ENCODE measurements around the gene C14orf93. TPM values are rescaled to one million over a fixed set of nuclear protein-coding genes. Genes with fewer than 3 reads are reported as not detected.

C14orf93 gene
- total RNA-seq, 1 experiment from 2014 or later, result 9.9 TPM

GRCh38 chr14:23044840-23045239 lies 34.9 kb upstream of the C14orf93 start:
- H3K4me1 ChIP-seq (ENCODE audit: insufficient read depth, low read length, poor library complexity, severe bottlenecking), result no peaks in the 10 kb centered on the region
- DNase-seq (ENCODE audit: low spot score), result no peak
- no peaks in the 10 kb centered on the region for H3K9me3 ChIP-seq (ENCODE audit: low read depth, low read length, poor library complexity, severe bottlenecking)
- H3K27ac ChIP-seq (ENCODE audit: low read depth, low read length, poor library complexity, severe bottlenecking), result no peak overlapping the region
- ChIA-PET POLR2A (ENCODE audit: low non-redundant PET) (no interaction called here), CTCF (no interaction called here)
- no peaks in the 10 kb centered on the region for H3K27me3 ChIP-seq (replicated peaks; ENCODE audit: insufficient read depth, low read depth, low read length, poor library complexity)
- intact Hi-C loops (cut with micrococcal nuclease; ENCODE audit: unreplicated experiment), result no loop called here
- TF ChIP-seq CTCF (conservative IDR thresholded peaks at IDR 0.05; ENCODE audit: low read depth, low read length), result no peak
- TF ChIP-seq EZH2 (IDR thresholded peaks at IDR 0.05; ENCODE audit: borderline replicate concordance, low read depth, low read length, poor library complexity, severe bottlenecking), result no peak
- no peak overlapping the region for H3K4me3 ChIP-seq (ENCODE audit: low read depth, low read length, poor library complexity, severe bottlenecking)
- H3K36me3 ChIP-seq (ENCODE audit: insufficient read depth, low read length, poor library complexity, severe bottlenecking), result peaks cover 15% of the 10 kb centered on the region
- no TSS peak for BruUV-seq (replicated peaks)

GRCh38 chr14:23043754-23044153 lies 33.8 kb upstream of the C14orf93 start:
- ChIA-PET POLR2A (ENCODE audit: low non-redundant PET) (no interaction called here), CTCF (no interaction called here)
- BruUV-seq (replicated peaks), result no TSS peak
- no peaks in the 10 kb centered on the region for H3K9me3 ChIP-seq (ENCODE audit: low read depth, low read length, poor library complexity, severe bottlenecking)
- no peak overlapping the region for H3K4me3 ChIP-seq (ENCODE audit: low read depth, low read length, poor library complexity, severe bottlenecking)
- no peak overlapping the region for H3K27ac ChIP-seq (ENCODE audit: low read depth, low read length, poor library complexity, severe bottlenecking)
- intact Hi-C loops (cut with micrococcal nuclease; ENCODE audit: unreplicated experiment), result no loop called here
- peaks cover 5% of the 10 kb centered on the region for H3K36me3 ChIP-seq (ENCODE audit: insufficient read depth, low read length, poor library complexity, severe bottlenecking)
- no peak for DNase-seq (ENCODE audit: low spot score)
- no peaks in the 10 kb centered on the region for H3K27me3 ChIP-seq (replicated peaks; ENCODE audit: insufficient read depth, low read depth, low read length, poor library complexity)
- H3K4me1 ChIP-seq (ENCODE audit: insufficient read depth, low read length, poor library complexity, severe bottlenecking), result no peaks in the 10 kb centered on the region
- no peak for TF ChIP-seq EZH2 (IDR thresholded peaks at IDR 0.05; ENCODE audit: borderline replicate concordance, low read depth, low read length, poor library complexity, severe bottlenecking)
- TF ChIP-seq CTCF (conservative IDR thresholded peaks at IDR 0.05; ENCODE audit: low read depth, low read length), result no peak

GRCh38 chr14:23043145-23043544 lies 33.2 kb upstream of the C14orf93 start:
- Histone ChIP-seq H3K27ac (ENCODE audit: low read depth, low read length, poor library complexity, severe bottlenecking) (no peak overlapping the region), H3K9me3 (ENCODE audit: low read depth, low read length, poor library complexity, severe bottlenecking) (no peaks in the 10 kb centered on the region), H3K4me1 (ENCODE audit: insufficient read depth, low read length, poor library complexity, severe bottlenecking) (no peaks in the 10 kb centered on the region), H3K4me3 (ENCODE audit: low read depth, low read length, poor library complexity, severe bottlenecking) (no peak overlapping the region), H3K27me3 (replicated peaks; ENCODE audit: insufficient read depth, low read depth, low read length, poor library complexity) (no peaks in the 10 kb centered on the region), H3K36me3 (ENCODE audit: insufficient read depth, low read length, poor library complexity, severe bottlenecking) (no peaks in the 10 kb centered on the region)
- no peak for TF ChIP-seq EZH2 (IDR thresholded peaks at IDR 0.05; ENCODE audit: borderline replicate concordance, low read depth, low read length, poor library complexity, severe bottlenecking)
- TF ChIP-seq CTCF (conservative IDR thresholded peaks at IDR 0.05; ENCODE audit: low read depth, low read length), result no peak
- BruUV-seq (replicated peaks), result no TSS peak
- intact Hi-C loops (cut with micrococcal nuclease; ENCODE audit: unreplicated experiment), result no loop called here
- no peak for DNase-seq (ENCODE audit: low spot score)
- ChIA-PET CTCF (interaction anchor here (0.9 kb wide), 1 partner anchor 54 kb away, joined by 3 read pairs; no protein-coding TSS in a partner anchor), POLR2A (ENCODE audit: low non-redundant PET) (interaction anchor here (0.5 kb wide), 1 partner anchor 14 kb away, joined by 3 read pairs; no protein-coding TSS in a partner anchor)
